GM21737 (cell line): ENCODE data around the gene ARRB1.

Experiments used
- ATAC-seq: cut with Tn5 transposase; IDR thresholded peaks from one replicate; pipeline ENCODE4 v1.9.1; 2021; ENCODE audit warnings: mild to moderate bottlenecking, moderate library complexity; ENCODE audit not compliant: unreplicated experiment

Gene ARRB1

GRCh38 chr11:75239531-75240290, 111.8 kb downstream of the ARRB1 start:
- ATAC-seq: no peak

DNA sequence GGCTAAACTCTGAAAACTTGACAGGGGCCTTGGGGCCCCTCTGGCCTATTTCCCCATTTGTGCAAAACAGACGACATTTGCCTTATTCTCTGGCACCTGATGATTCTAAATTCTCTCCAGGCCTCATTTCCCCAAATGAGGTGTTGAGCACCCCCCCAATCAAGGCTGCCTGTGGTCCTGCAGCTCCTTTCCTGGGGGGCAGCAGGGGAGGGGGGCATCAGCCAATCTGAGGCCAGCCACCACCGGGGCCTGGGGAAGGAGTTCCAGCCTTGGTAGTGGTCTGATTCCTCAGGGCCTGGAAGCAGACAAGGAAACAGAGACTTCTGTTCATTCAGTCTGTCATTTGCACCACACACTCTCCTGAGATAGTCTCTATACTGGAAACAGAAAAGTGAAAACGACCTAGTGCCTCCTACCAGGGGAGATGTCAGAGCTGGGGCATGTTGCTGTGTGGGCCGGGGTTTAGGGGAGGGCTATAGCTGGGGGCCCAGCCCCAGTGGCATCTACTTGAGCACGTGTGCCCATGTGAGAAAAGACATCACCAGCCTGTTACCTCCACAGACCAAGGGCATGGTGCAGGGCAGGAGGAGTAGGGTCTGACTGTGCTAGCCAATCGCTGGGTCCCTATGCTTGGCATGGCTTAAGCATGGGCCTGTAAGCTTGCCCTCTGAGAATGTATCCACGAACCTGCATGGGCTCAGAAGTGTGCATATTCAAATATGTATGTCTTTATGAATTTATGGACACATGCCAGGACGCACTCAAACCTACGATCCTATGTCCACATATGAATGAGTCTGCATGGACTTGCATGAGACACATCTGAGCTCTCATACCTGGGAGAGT, 112.6 kb downstream of the ARRB1 start:
- no peak for ATAC-seq

DNA sequence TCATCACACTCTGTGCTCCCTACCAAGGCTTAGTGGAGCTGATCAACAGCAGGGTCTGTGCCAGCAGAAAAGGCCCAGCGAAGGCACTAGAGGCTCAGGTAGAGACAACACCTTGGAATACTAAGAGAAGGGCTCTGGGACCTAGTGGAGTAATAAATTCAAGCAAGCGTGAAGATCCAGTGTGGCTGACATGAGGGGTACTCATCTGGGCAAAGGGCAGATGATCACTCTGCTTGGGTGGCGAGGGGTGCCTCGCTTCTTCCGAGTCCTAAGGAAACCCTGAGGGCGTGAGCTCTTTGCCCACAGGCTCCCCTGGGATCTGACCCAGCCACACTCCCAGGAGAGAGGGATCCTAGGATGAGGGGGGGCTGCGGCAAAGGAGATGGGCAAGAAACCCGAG, 114.4 kb downstream of the ARRB1 start:
- no peak for ATAC-seq

- ATAC-seq: no peak
Observed at GRCh38 chr11:75236062-75236461, 115.4 kb downstream of the ARRB1 start.

GRCh38 chr11:75233754-75234172, 117.7 kb downstream of the ARRB1 start:
- ATAC-seq: no peak

- no peak for ATAC-seq
Observed at GRCh38 chr11:75230621-75231020, 120.8 kb downstream of the ARRB1 start.

DNA sequence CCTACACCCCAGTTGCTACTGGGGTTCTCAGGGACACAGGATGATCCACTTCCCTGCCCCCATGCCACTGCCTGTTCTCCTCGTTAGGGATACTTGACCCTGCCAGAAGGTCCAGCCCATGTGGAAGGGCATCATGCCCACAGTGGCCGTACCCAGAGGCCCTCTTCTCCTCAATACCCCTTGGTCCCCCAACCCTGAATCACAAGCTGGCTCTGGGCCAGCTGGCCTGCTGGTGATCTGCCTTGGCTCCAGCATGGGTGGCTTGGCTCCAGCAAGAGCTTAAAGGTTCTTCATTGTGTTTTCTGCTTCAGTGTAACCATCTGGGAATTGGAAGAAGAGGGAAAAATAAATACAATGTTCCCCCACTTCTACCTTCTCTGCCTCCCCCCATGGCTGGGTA, 122.0 kb downstream of the ARRB1 start:
- ATAC-seq: no peak

- ATAC-seq: no peak
Observed at GRCh38 chr11:75225794-75226193, 125.7 kb downstream of the ARRB1 start.

GRCh38 chr11:75223954-75224643, 127.4 kb downstream of the ARRB1 start:
- no peak for ATAC-seq

- ATAC-seq: no peak
Observed at GRCh38 chr11:75219869-75220268, 131.6 kb downstream of the ARRB1 start.

DNA sequence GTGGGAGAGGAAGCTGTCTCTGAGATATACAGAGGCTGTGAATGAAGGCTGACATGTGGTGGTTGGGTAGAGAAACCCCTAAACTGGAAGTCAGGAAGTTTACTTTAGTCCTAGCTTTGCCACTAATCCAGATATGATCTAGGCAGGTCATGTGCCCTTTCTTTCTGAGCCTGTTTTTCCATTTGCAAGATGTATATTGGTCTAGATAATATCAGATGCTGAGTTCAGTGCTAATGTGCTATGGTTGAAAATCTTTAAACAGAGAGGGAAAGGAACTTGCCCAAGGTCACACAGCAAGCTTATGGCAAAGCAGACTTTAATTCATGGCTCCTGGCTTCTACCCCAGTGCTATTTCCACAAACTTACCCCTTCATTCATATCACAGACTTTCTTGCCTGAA, 136.6 kb downstream of the ARRB1 start:
- no peak for ATAC-seq

GRCh38 chr11:75214411-75214821, 137.0 kb downstream of the ARRB1 start:
- no peak for ATAC-seq
